Kasumi-1 (cell line): ENCODE data around the gene RAB34.
A peak's percentile ranks its signal among the peaks of the same experiment; 100 is the strongest.

Source experiments
- DNase-seq, 2 experiments: peaks; one replicate each; lab custom pipeline; 2025; lab: John Stamatoyannopoulos, UW

RAB34 gene

DNA sequence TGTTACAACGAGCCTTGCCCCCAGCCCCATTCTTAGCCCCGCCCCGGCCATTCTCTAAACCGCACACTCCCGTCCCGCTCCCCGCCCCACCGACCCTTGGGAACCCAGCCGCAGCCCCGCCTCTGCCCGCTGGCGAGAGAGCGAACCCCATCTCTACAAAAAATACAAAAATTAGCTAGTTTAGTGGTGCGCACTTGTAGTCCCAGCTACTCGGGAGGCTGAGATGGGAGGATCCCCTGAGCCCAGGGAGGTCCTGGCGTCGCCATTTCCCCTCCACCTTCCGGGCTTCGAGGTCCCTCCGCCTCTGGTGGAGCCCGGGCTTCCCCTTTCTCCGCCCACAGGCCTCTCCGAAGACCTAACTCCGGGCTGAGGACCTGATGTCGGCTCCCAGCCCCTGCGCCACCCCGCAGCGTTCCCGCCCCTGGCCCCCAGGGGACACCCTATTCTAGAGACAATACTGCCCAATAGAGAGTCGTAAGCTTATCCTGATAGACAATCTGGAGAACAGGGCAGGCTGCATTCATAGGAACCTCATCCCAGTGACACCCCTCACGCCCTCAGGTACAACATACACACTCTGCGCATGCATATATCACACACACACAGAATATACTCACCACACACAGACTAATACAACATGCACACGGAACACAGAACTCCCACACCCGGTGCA is 5.5 kb downstream of the RAB34 start:
- DNase-seq: peak; percentile 86 to 88

DNA sequence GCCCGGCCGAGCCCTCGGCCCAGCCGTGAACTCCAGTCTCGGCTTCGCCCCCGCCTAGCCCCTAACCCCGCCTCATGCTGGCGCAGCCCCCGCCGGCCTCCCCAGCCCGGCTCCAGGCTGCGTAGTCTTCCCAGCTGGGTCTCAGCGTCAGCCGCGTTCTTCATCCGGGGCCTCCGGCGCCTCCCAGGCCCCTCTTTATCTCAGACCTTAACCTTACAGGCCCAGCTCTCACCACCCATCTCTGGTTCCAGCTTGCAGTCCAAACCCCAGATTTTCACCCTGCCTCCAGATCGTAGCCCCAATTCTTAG is 6.0 kb downstream of the RAB34 start, which contains the start of gene PROCA1:
PROCA1 (minus strand) TSS at position 166 of the 309 bp plus-strand sequence. CDS start 228 bp downstream, outside the sequence.
- peak; percentile 58 to 59 for DNase-seq

DNA sequence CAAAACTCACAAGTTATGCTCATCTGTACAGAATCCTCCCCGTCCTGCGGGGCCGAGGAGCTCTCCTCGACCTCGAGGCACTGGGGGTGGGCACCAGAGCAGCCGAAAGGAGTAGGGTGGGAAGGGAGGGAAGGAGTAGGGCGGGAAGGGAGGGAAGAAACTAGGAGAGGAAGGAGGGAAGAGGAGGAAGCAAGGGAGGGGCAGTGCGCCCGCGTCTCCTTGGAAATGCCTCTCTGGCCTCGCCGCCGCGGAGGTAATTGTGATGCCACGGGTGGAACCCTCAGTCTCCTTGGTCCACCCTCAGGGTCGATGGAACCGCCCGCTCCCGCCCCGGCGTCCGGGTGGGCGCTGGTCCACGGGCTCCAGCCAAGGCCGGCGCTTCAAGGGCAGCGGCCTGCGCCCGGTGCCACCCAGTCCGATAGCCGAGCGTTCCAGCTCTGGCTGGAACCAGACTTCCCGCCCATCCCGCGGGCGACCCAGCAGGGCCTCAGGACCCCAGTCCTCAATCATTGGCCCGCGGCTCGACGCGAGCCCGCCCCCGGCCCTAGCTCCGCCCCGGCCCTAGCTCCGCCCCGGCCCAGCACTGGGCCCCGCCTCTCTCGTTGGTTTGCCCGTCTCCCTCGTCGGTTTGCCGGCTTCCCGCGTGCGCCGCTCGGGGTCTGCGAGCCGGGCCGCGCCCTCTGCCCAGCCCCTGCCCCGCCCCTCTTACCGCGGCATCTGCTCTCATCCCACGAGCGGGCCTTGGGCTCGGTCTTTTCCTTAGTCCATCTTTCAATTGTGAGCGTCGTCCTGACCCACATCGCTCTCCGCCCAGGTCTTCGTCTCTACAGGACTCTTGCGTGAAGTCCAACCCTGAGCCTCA is 6.6 kb downstream of the RAB34 start:
- peak; percentile 87 to 91 for DNase-seq

DNA sequence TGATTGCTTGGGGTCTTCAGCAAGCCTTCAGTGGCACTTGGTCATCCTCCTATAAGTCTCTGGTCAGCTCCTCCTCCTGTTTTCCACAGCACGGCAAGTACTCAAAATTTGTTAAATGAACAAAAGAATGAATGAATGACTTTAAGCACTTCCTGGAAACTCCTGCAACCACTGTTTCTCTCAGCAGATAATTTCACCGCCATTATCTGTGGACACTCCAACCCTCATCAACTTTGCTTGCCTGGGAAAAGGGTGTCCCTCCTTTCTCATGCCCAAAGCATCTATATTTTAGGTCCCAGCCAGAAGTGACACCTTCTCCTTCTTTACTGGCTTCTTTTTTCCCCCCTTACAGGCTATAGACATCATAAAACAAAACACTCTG is 10.3 kb downstream of the RAB34 start:
- no peak for DNase-seq

DNA sequence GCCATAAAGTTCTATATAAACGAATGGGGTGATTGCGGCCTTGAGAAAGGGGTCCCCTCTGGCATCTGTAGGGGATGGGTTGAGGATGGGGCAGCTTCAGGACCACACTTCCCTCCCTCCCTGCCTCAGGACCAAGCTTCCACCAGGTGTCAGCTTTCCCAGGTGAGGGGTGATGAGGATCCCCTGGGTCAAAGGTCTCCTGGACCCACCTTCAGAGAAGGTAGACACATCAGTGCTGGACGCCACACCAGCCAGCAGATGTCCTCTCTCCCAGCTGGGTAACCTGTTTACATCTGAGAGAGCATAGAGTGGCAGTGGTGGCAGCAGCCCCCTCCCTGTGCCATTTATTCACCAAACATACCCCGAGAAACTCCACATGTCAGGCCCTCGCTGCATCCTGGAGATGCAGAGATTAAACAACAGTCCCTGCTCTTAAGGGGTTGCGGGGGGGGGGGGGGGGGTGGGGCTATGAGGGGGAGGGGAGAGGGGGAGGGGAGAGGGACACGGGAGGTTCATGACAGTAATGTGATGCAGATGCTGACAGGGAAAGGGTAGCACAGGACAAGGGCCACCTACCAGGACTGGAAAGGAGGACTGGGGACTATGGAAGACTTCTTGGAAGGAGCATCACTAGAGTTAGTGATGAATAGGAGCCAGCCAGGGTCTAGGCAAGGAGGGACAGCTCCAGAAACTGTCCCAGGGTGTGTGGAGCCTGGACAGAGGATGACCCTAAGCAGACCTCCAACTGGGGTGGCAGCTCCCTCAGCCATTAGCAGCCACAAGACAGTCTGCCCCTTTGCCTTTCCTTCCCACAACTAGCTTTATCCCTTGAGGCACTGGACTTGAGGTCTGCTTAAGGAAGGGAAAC is 11.0 kb downstream of the RAB34 start:
- no peak for DNase-seq

DNA sequence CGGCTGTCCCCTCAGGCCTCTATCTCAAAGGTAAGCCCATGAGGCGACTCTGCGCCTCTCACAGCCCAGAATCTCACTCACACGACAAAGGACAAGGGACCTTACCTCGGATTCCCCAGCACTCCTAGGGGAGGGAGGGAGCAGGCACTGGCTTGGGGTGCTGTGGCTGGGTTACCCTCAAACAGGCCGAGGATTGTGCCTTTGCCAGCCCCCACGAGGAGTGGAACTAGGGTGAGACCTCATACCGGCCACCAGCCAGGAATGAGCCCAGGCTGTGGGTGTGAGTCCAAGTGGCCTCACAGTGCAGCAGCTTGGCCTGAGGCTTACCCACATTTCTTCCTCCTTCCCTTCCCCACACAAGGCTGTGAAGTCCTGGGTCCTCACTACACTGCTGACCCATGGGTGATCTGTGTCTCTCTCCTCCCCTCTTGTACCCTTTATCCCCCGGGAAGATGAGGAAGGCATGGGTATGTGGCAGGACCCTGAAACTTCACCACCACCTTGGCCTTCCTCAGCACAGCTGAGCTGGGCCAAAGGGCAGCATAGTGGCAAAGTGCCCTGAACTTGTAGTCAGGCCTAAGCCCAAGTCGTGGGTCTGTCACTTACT is 11.8 kb downstream of the RAB34 start:
- DNase-seq: no peak

DNA sequence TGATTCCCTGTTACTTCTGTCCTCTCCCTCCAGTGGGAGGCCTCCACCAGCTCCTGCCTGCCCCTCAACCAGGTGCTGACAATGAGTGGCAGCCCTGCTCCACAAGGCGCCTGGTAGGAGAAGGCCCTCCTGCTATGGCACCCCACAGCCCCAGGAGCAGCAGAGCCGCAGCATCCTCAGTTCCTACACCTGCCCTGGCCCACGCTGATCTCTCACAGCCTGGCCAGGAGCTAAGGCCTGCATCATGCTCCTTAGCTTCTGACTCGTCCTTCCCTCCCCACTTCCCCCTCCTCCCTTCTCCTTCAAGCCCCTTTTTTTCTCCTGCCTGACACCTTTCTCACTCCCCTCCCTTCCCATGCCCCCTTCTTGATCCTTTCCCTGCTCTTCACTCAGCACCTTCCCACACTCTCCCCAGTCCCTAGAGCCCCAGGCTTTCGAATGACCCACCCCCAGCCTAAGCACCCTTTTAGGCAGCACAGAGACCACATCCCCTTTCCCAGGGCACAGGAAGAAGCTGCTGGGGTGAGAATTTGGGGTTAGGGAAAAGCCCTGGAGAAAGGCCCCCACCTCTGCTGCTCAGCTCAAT is 12.5 kb downstream of the RAB34 start:
- no peak for DNase-seq

DNA sequence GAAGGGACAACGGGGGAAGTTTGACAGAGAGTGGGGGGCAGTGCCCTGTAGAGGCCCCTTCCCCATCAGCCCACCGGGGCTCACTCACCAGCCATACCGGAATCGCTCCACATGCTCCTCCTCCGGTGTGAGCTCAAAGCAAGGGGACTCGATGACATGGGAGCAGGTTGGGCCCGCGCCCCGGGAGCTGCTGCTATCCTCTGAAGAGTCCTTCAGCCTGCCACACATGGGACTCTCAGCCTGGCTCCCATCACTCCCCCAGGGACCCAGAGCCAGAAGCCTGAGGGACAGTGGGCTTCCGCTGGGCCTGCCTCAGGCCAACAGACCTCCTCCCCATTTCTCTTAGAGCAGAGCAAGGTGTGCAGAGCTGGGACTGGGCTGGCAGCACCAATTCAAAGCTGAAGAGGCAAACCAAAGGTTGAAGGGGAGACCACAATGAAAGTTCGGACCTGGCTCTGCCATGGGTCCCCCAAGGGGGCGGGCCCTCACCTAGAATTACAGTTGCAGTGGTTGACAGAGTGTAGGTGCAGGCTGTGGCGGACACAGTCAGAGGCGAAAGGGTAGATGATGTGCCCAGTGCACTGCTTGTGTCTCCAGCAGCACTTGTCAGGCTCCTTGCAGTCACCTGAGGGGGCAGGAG is 13.3 kb downstream of the RAB34 start:
- no peak for DNase-seq

DNA sequence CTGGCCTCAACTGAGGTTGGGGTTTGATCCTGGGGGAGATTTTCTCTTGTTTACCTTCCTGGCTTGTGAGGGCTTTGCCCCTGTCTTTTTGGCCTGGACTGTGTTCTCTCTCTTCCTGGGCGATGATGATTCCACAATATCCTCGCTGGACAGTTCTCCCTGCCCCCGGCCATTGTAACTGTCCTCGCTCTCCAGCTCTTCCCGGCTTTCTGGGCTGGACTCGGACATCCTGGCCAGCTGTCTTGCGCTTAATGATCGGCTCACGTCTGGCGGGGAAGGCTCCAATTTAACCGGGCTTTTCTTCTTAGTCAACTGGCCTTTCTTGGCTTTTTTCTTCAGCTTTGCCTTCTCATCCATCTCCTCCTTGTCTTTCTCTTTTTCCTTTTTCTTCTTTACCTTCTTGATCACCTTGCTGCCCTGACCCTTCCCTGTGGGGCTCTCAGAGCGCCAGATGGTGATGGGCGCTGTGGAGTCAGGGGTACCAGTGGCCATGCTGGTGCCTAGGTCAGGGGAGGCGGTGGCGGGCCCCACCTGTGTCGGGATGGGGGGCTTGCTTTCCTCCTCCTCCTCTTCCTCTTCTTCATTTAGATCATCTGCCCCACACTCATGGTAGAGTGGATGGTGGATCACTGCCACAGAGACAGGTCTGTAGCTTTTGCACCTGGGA is 14.0 kb downstream of the RAB34 start:
- DNase-seq: no peak

DNA sequence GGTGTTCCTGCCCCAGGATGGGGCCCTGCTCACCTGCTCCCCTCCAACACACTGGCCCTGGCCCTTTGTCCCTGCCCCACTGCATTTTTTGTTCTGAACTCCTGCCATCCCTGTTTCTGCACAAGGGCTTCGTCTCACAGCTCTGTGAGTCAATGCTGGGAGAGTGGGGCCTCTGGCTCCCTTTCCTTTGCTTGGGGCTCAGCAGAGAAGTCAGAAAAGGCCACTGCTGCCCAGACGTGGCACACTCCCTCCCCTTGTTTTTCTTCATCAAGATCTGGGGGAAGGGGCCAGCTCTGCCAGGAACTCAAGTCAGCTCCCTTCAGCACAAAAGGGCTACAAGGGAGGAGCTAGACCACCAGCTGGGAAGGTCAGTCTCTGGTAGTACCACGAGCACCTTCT is 14.9 kb downstream of the RAB34 start:
- no peak for DNase-seq

DNA sequence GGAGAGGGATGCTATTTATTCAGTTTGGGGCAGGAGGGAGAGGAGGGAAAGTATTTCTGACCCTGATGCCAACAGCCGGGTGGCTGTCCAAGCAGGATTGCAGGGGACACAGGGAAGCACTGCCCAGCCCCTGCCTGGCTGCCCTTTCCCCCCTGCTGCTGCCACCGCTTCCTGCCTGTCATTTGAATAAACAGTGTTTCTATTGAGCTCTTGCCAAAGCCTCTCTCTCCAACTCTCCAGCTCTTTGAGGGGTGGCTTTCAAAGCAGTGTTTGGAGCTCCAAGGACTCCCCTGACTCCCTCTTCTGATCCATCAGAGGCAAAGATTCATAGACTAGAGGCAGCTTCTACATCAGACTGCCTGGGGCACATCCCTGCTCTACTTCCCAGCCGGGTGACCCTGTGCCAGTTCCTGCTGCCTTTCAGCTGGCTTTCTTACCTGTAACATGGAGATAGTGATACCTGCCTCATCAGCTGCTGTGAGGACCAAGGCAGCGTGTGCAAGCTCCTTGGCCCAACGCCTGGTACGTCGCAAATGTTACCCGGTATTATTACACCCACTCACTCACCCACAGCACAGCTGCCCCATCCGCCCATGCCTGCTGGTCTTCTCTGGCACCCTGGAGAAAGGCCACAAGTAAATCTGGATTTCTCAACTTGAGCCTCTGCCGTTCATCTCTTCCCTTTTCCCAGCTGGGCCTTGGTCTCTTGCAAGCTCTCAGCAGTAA is 15.5 kb downstream of the RAB34 start:
- DNase-seq: no peak

DNA sequence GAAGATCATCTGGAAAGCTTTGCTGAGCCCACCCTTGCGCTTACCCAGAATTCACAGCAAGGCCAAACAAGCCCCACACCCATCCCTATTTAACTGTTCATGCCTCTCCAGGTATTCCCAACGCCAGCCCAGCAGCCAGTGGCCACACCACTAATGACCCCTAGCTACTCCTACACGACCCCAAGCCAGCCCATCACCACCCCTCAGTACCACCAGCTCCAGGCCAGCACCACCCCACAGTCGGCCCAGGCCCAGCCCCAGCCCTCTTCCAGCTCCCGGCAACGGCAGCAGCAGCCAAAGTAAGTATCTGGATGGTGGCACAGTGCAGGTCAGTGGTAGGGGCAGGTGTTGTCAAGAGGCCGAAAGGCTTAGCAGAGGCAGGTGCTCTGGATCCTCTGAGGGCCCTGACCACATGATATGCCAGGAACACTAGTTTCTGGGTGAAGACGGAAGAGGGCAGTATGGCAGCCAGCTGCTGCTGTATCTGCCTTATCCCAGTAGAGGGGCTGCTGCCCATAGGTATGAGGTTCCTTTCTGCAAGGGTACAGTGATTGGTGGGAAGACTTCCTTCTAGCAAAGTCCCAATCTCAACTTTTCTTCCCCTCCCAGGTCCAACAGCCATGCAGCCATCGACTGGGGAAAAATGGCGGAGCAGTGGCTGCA is 16.7 kb downstream of the RAB34 start:
- no peak for DNase-seq

DNA sequence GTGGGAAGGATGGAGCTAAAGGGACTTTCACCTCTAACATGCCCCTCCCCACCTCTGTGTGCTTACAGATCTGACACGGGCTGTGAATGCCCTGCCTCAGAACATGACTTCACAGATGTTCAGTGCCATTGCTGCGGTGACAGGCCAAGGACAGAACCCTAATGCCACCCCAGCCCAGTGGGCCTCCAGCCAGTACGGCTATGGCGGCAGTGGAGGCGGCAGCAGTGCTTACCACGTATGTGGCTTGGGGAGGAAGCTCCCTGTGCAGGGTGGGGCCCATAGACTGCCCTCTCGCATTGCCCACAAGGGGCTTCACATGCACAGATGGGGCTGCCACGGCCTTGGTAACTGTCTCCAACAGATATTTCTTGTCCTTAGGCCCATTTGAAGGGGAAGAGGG is 17.4 kb downstream of the RAB34 start:
- DNase-seq: no peak

DNA sequence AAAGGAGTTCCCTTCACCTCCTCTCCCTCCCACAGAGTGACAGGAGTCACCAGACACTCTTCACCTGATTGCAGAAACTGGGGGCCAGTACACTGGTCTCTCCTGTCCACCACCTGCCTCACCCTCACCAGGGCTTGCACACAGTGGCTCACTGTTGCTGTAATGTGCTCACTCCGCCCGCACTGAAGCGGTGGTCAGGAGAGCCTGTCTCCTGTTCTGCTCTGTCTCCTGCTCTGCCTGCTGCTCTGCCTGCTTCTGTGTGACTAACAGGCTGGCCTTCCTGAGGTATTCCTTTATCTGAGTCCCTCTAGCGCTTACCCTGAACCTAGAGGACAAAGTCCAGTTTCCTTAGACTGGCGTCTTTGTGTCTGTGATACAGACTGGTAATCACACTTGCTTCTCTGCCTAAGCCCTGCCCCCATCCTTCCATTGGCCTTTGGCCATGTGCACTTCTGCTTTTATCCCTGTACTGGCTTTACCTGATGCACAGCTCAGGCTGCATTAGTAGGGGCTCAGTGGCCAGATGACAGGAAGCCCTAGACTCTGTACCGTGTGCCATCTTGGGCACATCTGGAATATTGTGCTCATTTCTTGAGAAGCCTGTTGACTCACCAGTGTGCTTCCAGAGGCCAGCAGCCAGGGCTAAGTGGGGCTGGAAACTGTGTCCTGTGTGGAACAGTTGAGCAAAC is 19.3 kb downstream of the RAB34 start:
- no peak for DNase-seq

DNA sequence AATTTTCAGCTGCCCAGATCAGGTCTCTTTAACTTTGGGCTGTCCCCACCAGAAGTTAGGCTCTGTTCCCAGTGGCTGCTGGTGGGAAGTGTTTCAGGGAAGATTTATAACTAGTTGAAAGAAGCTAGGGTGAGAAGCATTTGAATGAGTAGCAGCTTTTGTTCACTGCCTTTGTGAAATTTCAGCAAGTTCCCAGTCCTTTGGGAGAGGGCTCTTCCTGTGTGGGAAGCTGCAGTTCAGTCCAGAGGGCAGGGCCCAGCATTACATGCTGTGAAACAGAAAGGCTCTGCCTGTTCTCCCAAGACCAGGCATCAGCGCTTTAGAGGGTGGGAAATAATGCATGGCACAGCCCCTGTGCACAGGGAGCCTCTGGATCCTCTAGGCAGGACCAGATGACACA is 23.8 kb downstream of the RAB34 start:
- no peak for DNase-seq

DNA sequence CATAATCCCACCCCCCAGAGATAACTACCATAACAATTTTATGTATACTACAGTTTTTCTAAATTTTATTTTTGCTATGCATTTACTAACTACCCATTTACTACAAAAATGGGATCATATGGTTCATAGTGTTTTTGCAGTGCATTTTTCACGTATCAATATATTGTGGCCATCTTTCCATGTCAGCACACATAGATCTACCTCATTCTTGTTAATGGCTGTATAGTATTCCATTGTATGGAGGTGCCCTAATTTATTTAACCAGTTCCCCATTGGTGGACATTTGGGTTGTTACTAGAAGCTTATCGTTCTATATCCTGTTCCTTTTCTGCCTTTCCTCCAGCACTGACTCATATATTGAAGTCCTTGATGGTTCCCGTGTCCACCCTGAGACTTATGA is 28.7 kb downstream of the RAB34 start:
- DNase-seq: no peak

DNA sequence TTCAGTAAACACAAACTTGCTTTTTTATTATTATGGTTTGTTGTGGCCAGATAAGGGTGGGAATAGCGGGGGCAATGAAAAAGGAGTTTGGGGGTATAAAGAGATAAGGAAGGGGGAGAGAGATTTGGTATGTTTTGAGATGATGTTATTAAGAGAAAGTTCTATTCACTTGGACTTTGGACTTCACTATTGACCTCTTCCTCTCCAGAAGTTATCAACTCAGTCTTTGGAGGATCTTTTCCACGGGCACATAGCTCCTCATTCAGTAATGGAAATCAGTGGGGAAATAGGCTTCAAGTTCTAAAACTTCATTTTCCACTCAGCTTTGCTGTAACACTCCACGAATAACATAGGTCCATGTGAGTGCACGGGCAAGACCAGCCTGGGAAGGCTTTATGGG is 29.2 kb downstream of the RAB34 start:
- no peak for DNase-seq

DNA sequence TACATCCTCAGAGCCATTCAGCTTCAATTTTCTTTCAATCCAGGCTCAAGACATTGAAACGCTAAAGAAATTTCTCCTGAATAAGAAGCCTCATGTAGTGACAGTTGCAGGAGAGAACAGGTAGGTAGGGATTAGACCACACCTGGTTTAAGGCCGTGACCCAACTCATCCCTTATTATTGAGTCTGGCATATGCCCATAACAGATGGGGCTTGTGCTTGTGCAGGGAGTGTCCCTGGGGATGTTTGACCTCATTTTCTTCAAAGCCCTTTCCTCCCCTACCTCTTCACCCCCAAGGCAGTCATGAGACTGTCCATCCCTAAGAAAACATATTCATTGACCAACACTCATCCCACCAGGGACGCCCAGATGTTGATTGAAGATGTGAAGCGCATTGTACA is 31.4 kb downstream of the RAB34 start:
- DNase-seq: no peak

DNA sequence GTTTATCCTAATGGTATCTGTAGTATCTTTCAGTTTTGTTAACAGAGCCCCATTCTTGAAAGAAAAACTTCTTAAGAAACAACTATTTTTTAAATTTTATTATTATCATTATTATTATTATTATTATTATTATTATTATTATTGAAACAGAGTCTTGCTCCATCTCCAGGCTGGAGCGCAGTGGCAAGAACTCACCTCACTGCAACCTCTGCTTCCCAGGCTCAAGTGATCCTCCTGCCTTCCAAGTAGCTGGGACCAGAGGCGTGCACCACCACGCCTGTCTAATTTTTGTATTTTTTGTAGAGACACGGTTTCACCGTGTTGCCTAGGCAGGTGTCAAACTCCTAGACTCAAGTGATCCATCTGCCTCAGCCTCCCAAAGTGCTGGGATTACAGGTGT is 32.3 kb downstream of the RAB34 start:
- no peak for DNase-seq
